HG03432 (cell line): Measurements from ENCODE around the gene TENT5C.

Experiments
- ATAC-seq: cut with Tn5 transposase; IDR thresholded peaks from one replicate; pipeline ENCODE4 v1.9.1; 2021; ENCODE audit warnings: mild to moderate bottlenecking, moderate library complexity; ENCODE audit not compliant: unreplicated experiment

TENT5C gene

GRCh38 chr1:117590273-117590925, 15.4 kb upstream of the TENT5C start:
- ATAC-seq: no peak

- ATAC-seq: no peak
Measured at GRCh38 chr1:117591252-117591651, 14.6 kb upstream of the TENT5C start.

GRCh38 chr1:117592155-117592554, 13.7 kb upstream of the TENT5C start:
- ATAC-seq: no peak

- ATAC-seq: no peak
Measured at GRCh38 chr1:117594261-117594990, 11.4 kb upstream of the TENT5C start.

- ATAC-seq: no peak
Measured at GRCh38 chr1:117596023-117596720, 9.7 kb upstream of the TENT5C start.

- ATAC-seq: no peak
Measured at GRCh38 chr1:117598489-117598888, 7.4 kb upstream of the TENT5C start.

GRCh38 chr1:117599286-117600221, 6.3 kb upstream of the TENT5C start:
- ATAC-seq: no peak

GRCh38 chr1:117600325-117600943, 5.4 kb upstream of the TENT5C start:
- no peak for ATAC-seq

GRCh38 chr1:117600966-117601365, 4.9 kb upstream of the TENT5C start:
- ATAC-seq: no peak

- no peak for ATAC-seq
Measured at GRCh38 chr1:117602862-117603261, 3.0 kb upstream of the TENT5C start.

- peak; percentile 29 for ATAC-seq
Measured at GRCh38 chr1:117605164-117605773, 579 bp upstream of the TENT5C start.

- ATAC-seq: peak; percentile 10
Measured at GRCh38 chr1:117606649-117607430, 992 bp downstream of the TENT5C start.

- ATAC-seq: no peak
Measured at GRCh38 chr1:117607471-117607870, 1.6 kb downstream of the TENT5C start.

- no peak for ATAC-seq
Measured at GRCh38 chr1:117608115-117608615, 2.3 kb downstream of the TENT5C start.

GRCh38 chr1:117608758-117609157, 2.9 kb downstream of the TENT5C start:
- no peak for ATAC-seq

- no peak for ATAC-seq
Measured at GRCh38 chr1:117609471-117609911, 3.6 kb downstream of the TENT5C start.

- no peak for ATAC-seq
Measured at GRCh38 chr1:117610036-117610435, 4.2 kb downstream of the TENT5C start.

- ATAC-seq: no peak
Measured at GRCh38 chr1:117611121-117611601, 5.3 kb downstream of the TENT5C start.
